AG09309 (cell line): ENCODE results near the gene GNL1.
"Not testable (repeated sequence)": the region's sequence is repeated elsewhere in the genome, so short reads cannot be mapped to it uniquely, and the experiment has no call there.

Experiments
- DNase-seq: peaks from one replicate; pipeline ENCODE4 v3.0.0-alpha.2; 2010; ENCODE audit warnings: low read depth
- H3K4me3 ChIP-seq: 2 replicates; pipeline ENCODE4 v1.5.1; 2011; ENCODE audit warnings: mild to moderate bottlenecking, low read depth, low read length, moderate library complexity; ENCODE audit not compliant: control insufficient read depth
- CTCF ChIP-seq: IDR thresholded peaks from 2 replicates; pipeline ENCODE4 v1.5.1; 2011; ENCODE audit warnings: mild to moderate bottlenecking, low read depth, low read length, inconsistent platforms; ENCODE audit not compliant: insufficient read depth, control insufficient read depth; ENCODE audit errors: missing control alignments

The GNL1 gene

GRCh38 chr6:30599625-30600324 is 43.5 kb upstream of the GNL1 start:
- TF ChIP-seq CTCF = no peak
- no peak overlapping the region for H3K4me3 ChIP-seq
- DNase-seq = no peak

- no peak for TF ChIP-seq CTCF
- DNase-seq = no peak
- H3K4me3 ChIP-seq = no peak overlapping the region
Observed at GRCh38 chr6:30598912-30599624, 42.8 kb upstream of the GNL1 start.

- peak; percentile 78 for TF ChIP-seq CTCF
- not testable (repeated sequence) for DNase-seq, H3K4me3 ChIP-seq
Observed at GRCh38 chr6:30597315-30598144, 41.2 kb upstream of the GNL1 start.

GRCh38 chr6:30592287-30592686 is 36.0 kb upstream of the GNL1 start:
- no peak for TF ChIP-seq CTCF
- no peak overlapping the region for H3K4me3 ChIP-seq
- no peak for DNase-seq

GRCh38 chr6:30591008-30591407 is 34.7 kb upstream of the GNL1 start:
- no peak for DNase-seq
- H3K4me3 ChIP-seq = no peak overlapping the region
- no peak for TF ChIP-seq CTCF

- H3K4me3 ChIP-seq = no peak overlapping the region
- no peak for TF ChIP-seq CTCF
- no peak for DNase-seq
Observed at GRCh38 chr6:30590509-30590908, 34.2 kb upstream of the GNL1 start.
